ENCODE data around the gene SQOR.

Gene SQOR

DNA sequence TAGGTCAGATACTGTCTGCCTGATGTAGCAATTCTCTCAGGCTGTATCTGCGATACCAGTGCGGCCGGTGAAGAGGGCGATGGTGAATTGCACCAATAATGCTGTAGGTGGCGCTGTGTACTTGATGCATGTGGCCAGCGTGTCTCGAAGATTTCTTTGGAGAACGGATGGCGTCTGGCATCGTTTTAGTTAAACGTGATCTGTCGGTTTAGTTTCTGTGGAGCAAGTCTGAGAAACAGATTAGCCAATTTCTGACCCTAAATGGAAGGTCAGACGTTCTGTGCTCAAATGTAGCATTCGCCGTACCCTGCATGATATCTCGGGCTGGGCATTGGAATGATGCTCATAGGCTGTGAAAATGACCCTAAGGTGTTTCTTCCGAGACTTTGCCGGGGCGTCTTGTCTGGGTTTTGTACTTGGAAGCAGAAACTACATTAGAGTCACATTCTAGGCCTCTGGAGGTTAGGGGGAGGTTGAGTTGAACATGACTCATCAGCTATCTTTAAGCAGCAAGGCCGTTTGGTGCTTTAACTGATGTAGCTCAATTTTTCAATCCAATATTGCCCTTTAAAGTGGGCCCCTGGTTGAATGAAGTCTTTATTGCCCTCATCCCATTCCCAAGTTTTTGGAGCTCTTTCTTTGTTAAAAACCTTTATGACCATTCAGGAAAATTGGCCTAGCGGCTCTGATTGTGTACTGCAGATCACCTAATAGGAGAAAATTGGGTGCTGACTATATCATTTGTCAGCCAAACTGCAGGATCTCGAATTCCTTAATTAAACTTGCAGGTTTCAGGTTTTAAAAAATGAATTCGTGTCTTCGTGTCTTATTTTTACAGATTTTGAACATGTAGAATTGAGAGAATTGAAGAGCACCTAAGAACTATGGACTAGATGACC, 80.0 kb downstream of the SQOR start:
- DNase-seq: peak; percentile 51

DNA sequence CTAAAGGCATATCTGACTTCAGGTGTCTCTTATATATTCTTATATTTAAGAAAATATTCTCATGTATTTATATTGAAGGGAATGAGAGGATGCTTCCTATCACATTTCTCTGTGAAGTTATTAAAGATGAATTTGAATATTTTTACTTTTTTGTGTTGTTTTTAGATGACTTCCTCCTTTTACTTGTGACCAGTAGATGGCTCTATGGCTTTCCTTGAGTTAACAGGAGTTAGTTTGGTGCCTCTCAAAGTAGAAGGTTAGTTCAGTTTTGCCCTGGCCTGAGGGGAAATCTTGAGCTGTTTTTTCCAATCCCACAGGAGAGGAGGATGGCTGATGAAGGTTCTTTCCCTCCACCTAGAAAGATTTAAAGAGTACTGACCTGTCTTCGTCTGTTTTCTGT, 80.7 kb downstream of the SQOR start:
- DNase-seq: peak; percentile 32

DNA sequence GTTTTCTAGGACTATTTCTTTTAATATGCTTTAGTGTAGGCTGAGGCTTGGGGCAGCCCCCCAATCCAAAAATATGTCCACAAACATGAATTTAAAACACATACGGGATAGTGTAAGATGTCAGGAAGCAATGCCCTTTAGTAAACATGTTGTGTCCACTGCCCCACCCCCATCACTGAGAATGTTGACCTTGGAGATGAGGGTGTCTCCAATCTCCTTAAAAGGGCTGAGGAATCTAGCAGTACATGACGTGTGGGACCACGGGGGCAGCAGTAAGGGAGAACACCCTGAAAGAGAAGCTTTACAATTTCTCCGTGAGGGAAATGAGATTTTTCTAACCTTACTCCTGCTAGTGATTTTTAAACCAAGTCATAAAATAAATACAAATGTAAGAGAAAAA, 84.7 kb downstream of the SQOR start:
- no peak for DNase-seq

DNA sequence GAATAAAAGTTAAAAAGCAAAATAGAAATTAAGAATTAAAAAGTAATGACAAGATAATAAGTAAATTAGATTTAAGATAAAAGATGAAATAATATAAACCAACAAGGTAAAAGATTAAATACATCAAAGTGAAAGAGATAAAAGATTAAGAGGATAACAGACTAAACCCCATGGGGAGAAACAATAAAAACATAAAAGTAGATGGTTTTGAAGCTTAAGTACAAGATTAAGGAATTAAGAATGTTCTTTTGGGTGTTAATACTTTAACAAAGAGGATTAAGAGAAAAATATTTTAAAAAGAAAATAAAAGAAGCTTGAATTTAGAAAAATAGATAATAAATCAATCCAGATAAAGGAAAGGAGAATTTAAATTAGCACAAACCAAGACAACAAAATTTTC, 85.4 kb downstream of the SQOR start:
- DNase-seq: no peak

DNA sequence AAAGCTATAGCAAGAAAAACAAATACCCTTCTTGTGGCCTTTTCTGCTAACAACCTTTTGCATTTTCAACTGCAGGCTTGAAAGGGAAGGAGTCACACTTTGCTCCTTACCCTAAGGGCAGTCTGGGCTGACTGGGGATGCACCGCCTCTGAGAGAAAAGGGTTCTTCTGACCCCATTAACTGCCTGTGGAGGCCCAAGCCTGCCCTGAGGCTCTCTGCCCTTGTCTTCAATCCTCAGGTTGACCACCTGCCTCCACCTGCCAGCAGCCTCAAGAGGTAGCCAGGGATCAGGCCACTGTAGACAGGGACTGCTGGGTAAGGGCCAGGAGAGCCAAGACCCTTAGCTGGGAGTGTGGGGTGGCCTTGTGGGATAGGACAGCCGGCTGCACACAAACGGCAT, 93.8 kb downstream of the SQOR start:
- no peak for DNase-seq

DNA sequence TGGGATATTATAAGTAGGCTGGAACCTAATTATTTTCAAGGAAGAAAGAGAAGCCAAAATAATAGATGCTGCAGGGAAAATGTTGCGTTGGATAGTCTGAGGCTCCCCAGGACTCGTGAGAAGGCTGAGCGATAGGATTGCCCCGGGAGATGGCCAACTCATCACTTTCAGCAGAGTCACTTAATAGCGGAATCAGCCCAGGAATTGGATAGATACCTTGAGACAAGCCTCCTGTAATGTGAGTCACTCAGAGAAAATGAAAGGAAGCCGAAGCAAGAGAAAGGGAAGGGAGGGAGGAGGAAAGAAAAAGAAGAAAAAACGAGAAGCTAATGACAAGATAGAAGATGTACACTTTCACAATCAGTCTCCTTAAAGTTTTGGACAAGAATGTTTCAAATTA, 94.3 kb downstream of the SQOR start:
- no peak for DNase-seq

DNA sequence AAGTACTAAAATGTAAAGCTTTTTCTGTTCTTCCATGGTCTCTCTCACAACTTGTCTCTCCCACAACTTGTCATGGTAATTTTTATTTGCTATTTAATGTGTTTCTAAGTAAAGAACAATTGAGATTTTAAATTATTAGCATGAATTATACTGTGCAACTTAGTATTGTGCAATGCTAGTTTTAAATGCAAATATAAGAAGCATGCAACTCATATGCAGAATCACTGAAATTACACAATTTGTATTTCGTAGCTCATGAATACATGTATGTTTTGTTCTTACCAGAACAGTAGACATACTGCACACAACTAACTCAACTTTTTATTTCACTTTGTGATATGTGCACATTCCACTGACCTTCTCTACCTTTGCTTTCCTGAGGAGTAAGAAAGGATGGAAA, 96.5 kb downstream of the SQOR start:
- no peak for DNase-seq

DNA sequence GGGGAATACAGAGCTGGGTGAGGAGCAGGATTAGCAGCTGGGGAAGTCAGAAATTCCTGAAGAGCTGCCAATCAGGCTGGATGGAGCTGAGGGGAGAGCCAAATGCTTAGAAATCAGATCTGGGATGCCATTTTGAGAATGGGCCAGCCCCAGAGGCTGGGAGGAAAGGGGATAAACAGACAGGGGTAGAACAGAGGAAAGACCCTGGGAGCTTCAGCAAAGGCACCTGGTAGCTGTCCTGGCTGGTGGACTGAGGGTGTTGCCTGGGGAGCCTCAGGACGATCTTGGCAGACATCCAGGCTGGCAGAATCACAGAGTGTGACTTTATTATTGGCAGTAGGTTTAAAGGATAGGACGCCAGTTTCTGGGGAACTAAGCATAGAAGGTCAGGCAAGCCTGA, 97.8 kb downstream of the SQOR start:
- no peak for DNase-seq

DNA sequence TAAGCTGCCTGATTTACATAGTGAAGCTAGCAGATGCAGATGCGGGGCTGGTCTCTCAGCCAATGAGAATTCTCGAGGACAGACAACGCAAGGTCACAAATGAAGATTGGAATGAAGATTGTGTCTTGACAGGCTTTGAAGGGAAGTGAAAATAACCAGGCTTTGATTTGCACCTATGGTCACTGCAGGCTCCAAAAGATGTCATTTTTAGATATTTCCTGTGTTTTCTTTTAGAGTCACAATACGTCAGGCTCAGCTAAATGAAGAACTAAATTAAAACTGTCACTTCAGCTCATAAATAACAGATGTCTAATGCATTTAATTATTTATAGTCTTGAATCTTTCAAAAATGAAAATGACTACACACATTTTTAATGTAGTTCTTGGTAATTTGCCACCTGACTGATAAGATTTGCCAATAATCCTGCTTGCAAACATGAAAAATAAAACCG, 99.5 kb downstream of the SQOR start:
- DNase-seq: no peak
